CD14-positive monocyte (primary cell): ENCODE measurements around the gene SLIT3. TPM values are rescaled to one million over a fixed set of nuclear protein-coding genes. Genes with fewer than 3 reads are reported as not detected.

Experiments used
- DNase-seq, 3 donors: peaks; one replicate each; pipeline ENCODE4 v3.0.0-alpha.2; 2011 to 2022
- H2AFZ ChIP-seq: 2 replicates; pipeline ENCODE4 v1.6.0; 2012; ENCODE audit warnings: mild to moderate bottlenecking, low read depth, low read length, inconsistent platforms; ENCODE audit not compliant: insufficient read depth, poor library complexity, severe bottlenecking
- H3K27ac ChIP-seq, 2 donors: 1 replicate in 1 of 2; 2 replicates in 1 of 2; pipeline ENCODE4 v1.5.1; 2012 to 2013; ENCODE audit warnings: low read length in 2 of 2, control low read depth in 1 of 2, inconsistent platforms in 1 of 2, low read depth in 1 of 2, mild to moderate bottlenecking in 1 of 2
- H3K27me3 ChIP-seq, 2 donors: one replicate each; pipeline versions ENCODE4 v1.6.0 to v1.6.1; 2011 to 2013; ENCODE audit warnings: low read length in 2 of 2; ENCODE audit not compliant: control insufficient read depth in 2 of 2, insufficient read depth in 2 of 2
- H3K36me3 ChIP-seq, 2 donors: replicated peaks in 1 of 2; 1 replicate in 1 of 2; 2 replicates in 1 of 2; pipeline versions ENCODE4 v1.5.1 to v1.6.1; 2012 to 2013; ENCODE audit warnings: low read length in 2 of 2, control low read depth in 1 of 2, inconsistent platforms in 1 of 2, mild to moderate bottlenecking in 1 of 2; ENCODE audit not compliant: insufficient read depth in 2 of 2, control insufficient read depth in 1 of 2
- H3K4me1 ChIP-seq, 2 donors: 1 replicate in 1 of 2; 2 replicates in 1 of 2; pipeline versions ENCODE4 v1.5.1 to v1.6.1; 2012 to 2013; ENCODE audit warnings: low read length in 2 of 2, control low read depth in 1 of 2, inconsistent platforms in 1 of 2, mild to moderate bottlenecking in 1 of 2, moderate library complexity in 1 of 2; ENCODE audit not compliant: insufficient read depth in 2 of 2, control insufficient read depth in 1 of 2
- H3K4me2 ChIP-seq: replicated peaks from 2 replicates; pipeline ENCODE3; 2012; ENCODE audit warnings: low read length, moderate library complexity, mild to moderate bottlenecking; ENCODE audit not compliant: poor library complexity, severe bottlenecking; ENCODE audit errors: extremely low read depth
- H3K4me3 ChIP-seq, 3 experiments: fragments of 200-600 bp in 1 of 3; sonication (generic) in 1 of 3; replicated peaks in 1 of 3; 1 replicate in 2 of 3; 2 replicates in 1 of 3; pipeline ENCODE4 v1.5.1; 2011 to 2013; ENCODE audit warnings: low read length in 3 of 3, mild to moderate bottlenecking in 3 of 3, control low read depth in 2 of 3, low read depth in 2 of 3, inconsistent platforms in 1 of 3, moderate library complexity in 1 of 3
- H3K79me2 ChIP-seq: 2 replicates; pipeline ENCODE4 v1.6.0; 2012; ENCODE audit warnings: mild to moderate bottlenecking, control low read depth, inconsistent platforms, low read length, moderate library complexity; ENCODE audit not compliant: insufficient read depth
- H3K9ac ChIP-seq: 2 replicates; pipeline ENCODE4 v1.6.0; 2017; ENCODE audit warnings: low read length, mild to moderate bottlenecking; ENCODE audit not compliant: insufficient read depth, poor library complexity, severe bottlenecking
- H3K9me3 ChIP-seq, 2 donors: replicated peaks in 1 of 2; 1 replicate in 1 of 2; 2 replicates in 1 of 2; pipeline versions ENCODE4 v1.5.1 to v1.6.1; 2012 to 2013; ENCODE audit warnings: low read length in 2 of 2, control low read depth in 1 of 2; ENCODE audit not compliant: control insufficient read depth in 1 of 2, insufficient read depth in 1 of 2
- H4K20me1 ChIP-seq: 2 replicates; pipeline ENCODE4 v1.6.0; 2012; ENCODE audit warnings: mild to moderate bottlenecking, low read length, control low read depth, moderate library complexity; ENCODE audit not compliant: insufficient read depth
- H3K27ac Mint-ChIP-seq, 7 donors: one replicate each; pipeline ENCODE4 v1.8.0; 2020; ENCODE audit warnings: mild to moderate bottlenecking in 7 of 7, mixed read lengths in 7 of 7, moderate library complexity in 6 of 7, inconsistent platforms in 2 of 7
- H3K27me3 Mint-ChIP-seq, 3 donors: one replicate each; pipeline ENCODE4 v1.8.0; 2021 to 2022; ENCODE audit warnings: low read depth in 3 of 3, mild to moderate bottlenecking in 3 of 3, mixed read lengths in 3 of 3, moderate library complexity in 3 of 3, inconsistent platforms in 1 of 3
- H3K36me3 Mint-ChIP-seq, 2 donors: one replicate each; pipeline ENCODE4 v1.8.0; 2020; ENCODE audit warnings: mixed read lengths in 2 of 2, inconsistent platforms in 1 of 2, mild to moderate bottlenecking in 1 of 2
- H3K4me1 Mint-ChIP-seq: one replicate; pipeline ENCODE4 v1.8.0; 2020; ENCODE audit warnings: mild to moderate bottlenecking, mixed read lengths
- H3K4me3 Mint-ChIP-seq, 2 donors: one replicate each; pipeline ENCODE4 v1.8.0; 2020; ENCODE audit warnings: mild to moderate bottlenecking in 2 of 2, mixed read lengths in 2 of 2, moderate library complexity in 1 of 2
- H3K9me3 Mint-ChIP-seq, 7 donors: one replicate each; pipeline ENCODE4 v1.8.0; 2020 to 2022; ENCODE audit warnings: mixed read lengths in 7 of 7, mild to moderate bottlenecking in 6 of 7, moderate library complexity in 6 of 7, inconsistent platforms in 2 of 7
- CTCF ChIP-seq: fragments of 200-600 bp; IDR thresholded peaks from one replicate; pipeline ENCODE4 v1.8.0; 2022; ENCODE audit warnings: antibody characterized with exemption, mild to moderate bottlenecking
- whole genome bisulfite sequencing: methylation state at CpG from one replicate; pipeline ENCODE4 v1.1.5; 2013; ENCODE audit warnings: missing lambda C conversion rate; ENCODE audit not compliant: insufficient coverage; 5-methylcytosine and 5-hydroxymethylcytosine counted together
- intact Hi-C, 2 donors: fragments of 100-400 bp; cut with micrococcal nuclease; formaldehyde crosslinking; loops; one replicate each; pipeline versions ENCODE4 v1.15.0 to v1.15.1; 2023
- polyA plus RNA-seq, 3 donors: library from polyadenylated mRNA; depleted of rRNA in 1 of 3; unstranded in 2 of 3; stranded (reverse) in 1 of 3; fragments of 300-500 nt in 2 of 3; fragments of >200 nt in 1 of 3; fragmentation: Illumina TruSeq in 2 of 3; gene quantifications; 1 replicate in 2 of 3; 2 replicates in 1 of 3; pipeline ENCODE4 v1.2.3, GENCODE V29; 2012 to 2021

SLIT3 gene
- polyA plus RNA-seq, 3 donors: not detected

- H3K4me1 Mint-ChIP-seq: no peaks in the 10 kb centered on the region
- intact Hi-C loops: no loop called here
- Histone ChIP-seq H3K9ac (no peak overlapping the region), H3K4me2 (no peak overlapping the region), H2AFZ (no peak overlapping the region), H3K4me3 (no peak overlapping the region), H3K79me2 (no peaks in the 10 kb centered on the region), H3K4me1 (no peaks in the 10 kb centered on the region), H3K36me3 (no peaks in the 10 kb centered on the region), H3K27ac (no peak overlapping the region), H4K20me1 (no peaks in the 10 kb centered on the region), H3K27me3 (no peaks in the 10 kb centered on the region), H3K9me3 (peaks cover 0 to 3% of the 10 kb centered on the region in 2 donors)
- no peak overlapping the region for H3K4me3 Mint-ChIP-seq
- H3K27me3 Mint-ChIP-seq: peaks cover 0 to 1% (median 0%) of the 10 kb centered on the region in 3 donors
- TF ChIP-seq CTCF: no peak
- no peaks in the 10 kb centered on the region for H3K36me3 Mint-ChIP-seq
- peaks cover 0 to 4% (median 1%) of the 10 kb centered on the region in 7 donors for H3K9me3 Mint-ChIP-seq
- DNase-seq: no peak
- WGBS: 74% methylated on average over 3 of the region's 6 CpGs
- no peak overlapping the region for H3K27ac Mint-ChIP-seq
Observed at GRCh38 chr5:169119288-169120048, 181.5 kb downstream of the SLIT3 start.

GRCh38 chr5:169116961-169117461, 183.9 kb downstream of the SLIT3 start:
- no peak overlapping the region for H3K27ac ChIP-seq
- H4K20me1 ChIP-seq: no peaks in the 10 kb centered on the region
- H3K4me1 ChIP-seq: no peaks in the 10 kb centered on the region
- DNase-seq: no peak
- no peaks in the 10 kb centered on the region for H3K79me2 ChIP-seq
- WGBS: 100% methylated on average over 1 of the region's 6 CpGs
- Mint-ChIP-seq H3K36me3 (no peaks in the 10 kb centered on the region), H3K27ac (no peak overlapping the region), H3K4me3 (no peak overlapping the region), H3K9me3 (peaks cover 0 to 13% (median 4%) of the 10 kb centered on the region in 7 donors), H3K27me3 (peaks cover 0 to 2% (median 1%) of the 10 kb centered on the region in 3 donors), H3K4me1 (no peaks in the 10 kb centered on the region)
- TF ChIP-seq CTCF: no peak
- H3K27me3 ChIP-seq: no peaks in the 10 kb centered on the region
- intact Hi-C loops: no loop called here
- H3K4me3 ChIP-seq: no peak overlapping the region
- peaks cover 0 to 10% of the 10 kb centered on the region in 2 donors for H3K9me3 ChIP-seq
- H3K9ac ChIP-seq: no peak overlapping the region
- H3K36me3 ChIP-seq: no peaks in the 10 kb centered on the region
- no peak overlapping the region for H3K4me2 ChIP-seq
- H2AFZ ChIP-seq: no peak overlapping the region
